GM18870 (cell line): ENCODE measurements around the gene ATP8B3.

Experiments
- ATAC-seq: cut with Tn5 transposase; IDR thresholded peaks from one replicate; pipeline ENCODE4 v1.9.1; 2021; ENCODE audit warnings: moderate library complexity; ENCODE audit not compliant: unreplicated experiment

Gene ATP8B3

DNA sequence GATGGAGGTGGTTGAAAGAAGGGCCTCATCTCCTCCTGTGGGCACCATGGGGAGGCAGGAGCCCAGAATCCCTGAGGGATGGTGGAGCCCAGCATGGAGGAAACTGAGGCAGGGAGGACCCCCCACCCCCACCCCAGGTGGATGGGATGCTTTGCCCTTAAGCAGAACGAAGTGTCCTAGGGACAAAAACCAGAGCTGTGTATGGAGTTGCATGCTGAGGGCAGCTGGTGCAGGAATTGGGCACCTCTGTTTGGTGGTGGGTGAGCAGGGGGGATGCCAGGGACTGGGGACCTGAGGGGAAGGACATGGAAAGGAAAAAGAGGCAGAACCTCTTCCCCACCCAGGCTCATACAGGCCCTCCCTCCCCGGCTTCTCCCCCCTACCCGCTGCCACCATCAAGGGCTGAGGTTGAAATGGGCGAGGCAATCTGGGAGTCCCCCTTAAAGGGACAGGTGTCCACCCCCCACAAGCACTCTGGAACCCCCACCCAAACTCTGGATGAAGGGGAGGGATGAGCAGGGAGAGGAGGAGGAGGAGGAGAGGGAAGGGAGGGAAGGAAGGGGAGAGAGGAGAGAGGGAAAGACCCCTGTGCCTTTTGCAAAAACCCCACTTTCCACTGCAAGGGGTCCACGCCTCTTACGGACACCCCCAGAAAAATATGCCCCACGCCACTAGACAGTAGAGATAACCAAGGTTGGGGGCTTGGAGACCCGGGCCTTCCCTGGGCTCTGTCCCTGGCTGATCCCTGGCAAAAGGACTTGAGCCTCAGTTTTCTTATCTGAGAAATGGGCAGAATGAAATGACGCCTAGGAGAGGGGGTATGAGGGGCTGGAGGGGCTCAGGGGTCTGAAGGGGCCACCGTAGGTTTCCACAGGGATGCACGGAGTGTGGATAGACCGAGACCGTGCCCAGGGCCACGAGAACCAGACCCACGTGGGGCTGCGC is 52.8 kb downstream of the ATP8B3 start:
- no peak for ATAC-seq

DNA sequence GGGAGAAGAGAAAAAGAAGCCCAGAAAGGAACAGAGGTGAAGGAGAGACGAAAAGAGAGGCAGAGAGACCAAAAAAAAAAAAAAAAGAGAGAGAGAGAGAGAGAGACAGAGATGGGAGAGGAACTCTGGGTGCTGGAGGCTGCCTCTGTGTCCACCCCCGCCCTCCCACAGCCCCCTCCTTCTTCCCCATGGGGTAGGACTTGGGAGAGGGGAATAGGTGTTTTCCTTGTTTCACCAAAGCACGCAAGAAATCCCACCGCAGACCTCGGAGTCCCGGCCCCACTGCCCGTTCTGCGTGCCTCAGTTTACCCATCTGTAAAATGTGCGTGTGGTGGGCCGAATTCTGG is 53.9 kb downstream of the ATP8B3 start:
- no peak for ATAC-seq

DNA sequence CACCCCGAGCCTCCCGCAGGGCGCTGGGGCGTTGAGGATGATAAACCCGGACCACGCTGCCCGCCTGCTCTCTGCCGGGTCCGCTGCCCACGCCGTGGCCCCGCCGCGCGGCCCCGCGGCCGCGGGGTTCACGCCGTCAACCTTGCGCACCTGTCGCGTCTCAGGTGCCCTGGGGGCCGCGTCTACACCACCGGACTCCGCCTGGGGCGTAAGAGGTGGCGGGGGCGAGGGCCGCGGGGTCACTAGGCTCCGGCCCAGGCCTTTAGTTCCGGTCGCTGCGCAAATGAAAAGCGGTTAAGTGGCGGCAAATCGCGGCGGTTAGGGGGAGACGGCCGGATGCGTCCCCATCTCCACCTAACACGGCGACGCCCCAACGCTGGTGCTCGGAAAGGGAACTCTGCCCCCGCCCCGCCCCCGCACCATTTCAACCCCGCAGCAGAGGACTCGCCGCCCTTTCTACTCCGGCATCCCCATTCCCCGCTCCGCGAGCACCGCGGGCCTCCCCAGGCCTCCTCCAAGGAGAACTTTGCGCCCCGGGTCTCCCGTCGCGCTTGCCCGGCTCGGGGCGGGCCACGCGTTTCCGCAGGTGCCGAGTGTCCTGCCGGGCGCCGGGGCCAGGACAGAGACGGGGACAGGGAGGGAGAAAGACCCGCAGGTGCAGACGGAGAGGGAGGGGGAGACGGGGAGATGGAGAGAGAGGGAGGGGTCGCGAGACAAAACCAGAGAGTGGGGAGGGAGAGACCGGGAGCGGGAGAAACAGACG is 54.4 kb downstream of the ATP8B3 start:
- no peak for ATAC-seq

DNA sequence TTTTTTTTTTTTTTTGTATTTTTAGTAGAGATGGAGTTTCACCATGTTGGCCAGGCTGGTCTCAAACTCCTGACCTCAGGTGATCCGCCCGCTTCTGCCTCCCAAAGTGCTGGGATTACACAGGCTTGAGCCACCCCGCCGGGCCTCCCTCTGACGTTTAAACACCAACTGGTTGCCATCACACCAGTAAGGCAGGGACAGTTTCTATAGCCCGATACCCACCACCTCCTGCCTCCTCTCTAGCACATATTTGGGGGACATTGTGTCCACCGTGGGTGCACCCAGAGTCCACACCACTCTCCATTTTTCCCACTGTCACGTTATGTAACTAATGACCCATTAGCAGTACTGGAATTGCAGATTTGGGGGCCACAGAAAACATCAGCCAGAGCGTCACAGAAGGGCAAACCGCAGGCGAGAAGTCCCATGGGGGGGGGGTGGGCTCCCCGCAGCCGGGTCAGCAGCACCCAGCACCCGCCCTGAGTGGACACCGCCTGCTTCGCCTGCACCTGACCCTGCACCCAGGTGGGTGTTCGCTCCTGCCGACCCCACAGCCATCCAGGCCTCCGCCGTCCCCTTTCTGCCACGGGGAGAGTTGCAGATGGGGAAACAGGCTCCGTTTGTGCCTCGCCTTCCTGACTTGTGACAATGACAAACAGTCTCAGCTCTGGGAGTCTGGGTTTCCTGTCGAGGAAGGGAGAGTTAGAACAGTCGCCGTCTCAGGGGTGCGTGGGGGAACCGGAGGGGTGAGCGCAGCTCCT is 55.2 kb downstream of the ATP8B3 start:
- ATAC-seq, result no peak

DNA sequence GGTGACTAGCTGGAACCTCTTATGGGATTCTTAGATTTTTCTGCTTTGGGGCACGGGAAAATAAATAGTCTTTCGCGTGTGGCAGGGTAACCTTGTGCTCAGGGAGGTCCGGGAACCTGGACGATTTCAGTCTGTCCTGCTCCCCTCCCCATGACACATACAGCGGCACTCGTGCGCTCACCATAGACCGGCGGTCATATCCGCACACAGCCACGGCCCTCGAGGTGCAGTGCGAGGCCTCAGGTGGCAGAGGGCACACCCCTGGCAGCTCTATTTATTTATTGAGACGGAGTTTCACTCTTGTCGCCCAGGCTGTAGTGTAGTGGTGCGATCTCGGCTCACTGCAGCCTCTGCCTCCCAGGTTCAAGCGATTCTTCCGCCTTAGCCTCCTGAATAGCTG is 55.8 kb downstream of the ATP8B3 start:
- no peak for ATAC-seq

DNA sequence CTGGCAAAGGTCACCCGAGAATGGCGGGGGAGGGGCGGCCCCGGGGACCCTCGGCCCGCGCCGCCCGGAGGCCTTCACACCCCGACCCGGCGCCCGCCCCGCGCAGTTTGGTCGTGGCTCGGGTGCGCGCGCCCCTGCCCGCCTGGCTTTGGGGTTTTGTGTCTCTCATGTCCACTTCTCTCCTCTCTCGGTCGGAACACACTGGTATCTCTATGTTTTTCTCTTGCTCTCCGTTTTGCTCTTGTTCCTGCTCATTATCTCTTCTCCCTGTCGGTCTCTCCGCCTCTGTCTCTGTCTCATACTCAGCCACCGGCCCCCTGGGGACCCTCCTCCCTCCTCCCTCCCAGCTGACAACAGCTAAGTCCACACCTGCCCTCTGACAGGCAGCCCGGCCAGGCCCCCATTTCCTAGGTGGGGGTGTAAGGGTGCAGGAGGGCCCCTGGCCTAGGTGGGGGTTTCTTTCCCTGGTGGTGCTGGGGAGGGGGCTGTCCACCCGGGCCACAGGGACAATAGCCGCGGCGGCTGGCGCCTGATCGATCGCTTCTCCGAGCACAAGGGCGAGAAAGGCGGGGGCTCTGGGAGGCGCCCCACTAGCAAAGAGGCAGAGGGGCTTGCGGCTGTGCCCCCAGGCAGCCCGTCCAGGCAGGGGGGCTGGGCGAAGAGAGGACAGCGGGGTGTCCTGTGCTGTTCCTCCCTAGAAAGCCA is 56.5 kb downstream of the ATP8B3 start:
- no peak for ATAC-seq

DNA sequence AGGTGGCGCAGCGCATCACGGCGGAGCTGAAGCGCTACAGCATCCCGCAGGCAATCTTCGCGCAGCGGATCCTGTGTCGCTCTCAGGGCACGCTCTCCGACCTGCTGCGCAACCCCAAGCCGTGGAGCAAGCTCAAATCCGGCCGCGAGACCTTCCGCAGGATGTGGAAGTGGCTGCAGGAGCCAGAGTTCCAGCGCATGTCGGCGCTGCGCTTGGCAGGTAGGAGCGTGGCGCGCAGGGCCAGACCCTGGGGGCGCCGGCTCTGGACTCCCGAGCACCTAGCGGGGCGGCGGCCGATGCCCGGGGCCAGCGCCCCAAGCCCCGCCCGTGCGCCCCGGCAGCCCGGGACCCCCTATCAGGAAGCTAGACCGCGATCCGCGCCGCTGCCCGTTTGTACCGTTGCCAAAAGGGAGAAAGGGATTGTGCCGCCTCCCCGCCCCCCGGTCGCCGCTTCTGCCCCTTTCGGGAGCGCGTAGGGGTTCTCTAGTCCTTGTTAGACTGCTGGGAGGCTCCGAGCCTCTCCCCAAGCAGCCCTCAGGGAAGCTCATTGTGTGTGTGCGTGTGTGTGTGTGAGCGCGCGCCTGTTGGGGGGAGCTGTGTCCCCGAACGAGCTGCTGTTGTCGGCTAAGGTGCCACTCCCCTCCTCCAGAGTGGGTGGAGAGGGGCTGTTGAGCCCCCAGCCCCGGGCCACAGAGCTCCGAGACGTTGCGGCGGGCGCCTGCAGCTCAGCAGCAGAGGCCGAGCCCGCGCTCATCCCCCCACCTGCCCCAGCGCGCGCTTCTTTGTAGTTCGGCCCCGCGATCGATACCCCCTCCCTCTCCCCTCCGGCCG is 57.2 kb downstream of the ATP8B3 start:
- no peak for ATAC-seq

DNA sequence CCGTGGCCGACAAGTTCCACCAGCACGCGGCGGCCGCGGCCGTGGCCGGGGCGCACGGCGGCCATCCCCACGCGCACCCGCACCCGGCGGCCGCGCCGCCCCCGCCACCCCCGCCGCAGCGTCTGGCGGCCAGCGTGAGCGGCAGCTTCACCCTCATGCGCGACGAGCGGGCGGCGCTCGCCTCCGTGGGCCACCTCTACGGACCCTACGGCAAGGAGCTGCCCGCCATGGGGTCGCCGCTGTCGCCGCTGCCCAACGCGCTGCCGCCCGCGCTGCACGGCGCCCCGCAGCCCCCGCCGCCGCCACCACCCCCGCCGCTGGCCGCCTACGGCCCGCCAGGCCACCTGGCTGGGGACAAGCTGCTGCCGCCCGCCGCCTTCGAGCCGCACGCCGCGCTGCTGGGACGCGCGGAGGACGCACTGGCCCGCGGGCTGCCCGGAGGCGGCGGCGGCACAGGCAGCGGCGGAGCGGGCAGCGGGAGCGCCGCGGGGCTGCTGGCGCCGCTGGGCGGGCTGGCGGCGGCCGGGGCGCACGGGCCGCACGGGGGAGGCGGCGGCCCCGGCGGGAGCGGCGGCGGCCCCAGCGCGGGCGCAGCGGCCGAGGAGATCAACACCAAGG is 57.9 kb downstream of the ATP8B3 start:
- ATAC-seq, result no peak

DNA sequence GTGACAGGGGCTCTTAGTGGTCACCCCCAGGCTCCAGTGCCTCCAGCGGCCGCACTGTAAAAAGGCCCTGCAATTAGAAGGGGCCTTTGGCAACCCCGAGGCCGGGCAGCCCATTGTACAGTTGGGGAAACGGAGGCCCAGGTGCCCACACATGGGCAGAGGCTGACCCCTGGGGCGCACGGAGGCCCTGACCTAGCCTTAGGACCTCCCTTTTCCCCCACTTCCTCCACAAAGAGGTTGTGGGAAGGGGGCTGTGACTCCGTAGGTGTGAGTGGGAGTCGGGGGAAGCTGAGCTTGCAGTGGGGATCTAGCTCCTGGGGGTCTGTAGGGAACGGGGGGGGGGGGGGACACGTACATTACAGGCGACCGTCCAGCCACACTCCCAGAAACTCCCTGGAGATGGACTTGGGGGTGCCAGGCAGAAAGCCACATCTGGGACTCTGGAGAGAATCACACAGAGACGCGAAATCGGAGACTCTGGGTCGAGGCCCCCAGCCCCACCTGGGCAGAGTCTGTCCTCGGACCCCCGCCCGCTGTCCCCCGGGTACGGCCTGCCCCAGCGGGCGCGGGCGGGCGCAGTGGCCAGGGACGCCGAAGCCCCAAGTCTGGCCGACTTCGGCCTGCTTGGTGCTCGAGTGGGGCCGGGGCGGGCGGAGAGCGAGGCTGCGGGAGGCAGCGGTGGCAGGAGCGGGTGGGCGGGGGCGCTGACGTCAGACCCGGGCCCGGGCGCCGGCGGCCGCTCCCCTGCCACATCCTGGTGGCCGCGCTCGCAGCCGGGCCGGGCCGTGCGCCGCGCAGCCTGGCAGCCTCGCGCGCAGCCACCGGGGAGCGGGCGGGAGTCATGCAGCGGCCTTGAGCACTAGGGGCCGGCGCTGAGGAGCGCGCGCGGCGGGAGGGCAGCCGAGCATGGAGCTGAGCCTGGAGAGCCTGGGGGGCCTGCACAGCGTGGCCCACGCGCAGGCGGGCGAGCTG is 59.0 kb downstream of the ATP8B3 start, which contains the start of gene ONECUT3:
Gene ONECUT3 (plus strand): TSS at position 750 of the 972 bp plus-strand sequence. CDS start 157 bp downstream, at position 907.
- ATAC-seq, result no peak

DNA sequence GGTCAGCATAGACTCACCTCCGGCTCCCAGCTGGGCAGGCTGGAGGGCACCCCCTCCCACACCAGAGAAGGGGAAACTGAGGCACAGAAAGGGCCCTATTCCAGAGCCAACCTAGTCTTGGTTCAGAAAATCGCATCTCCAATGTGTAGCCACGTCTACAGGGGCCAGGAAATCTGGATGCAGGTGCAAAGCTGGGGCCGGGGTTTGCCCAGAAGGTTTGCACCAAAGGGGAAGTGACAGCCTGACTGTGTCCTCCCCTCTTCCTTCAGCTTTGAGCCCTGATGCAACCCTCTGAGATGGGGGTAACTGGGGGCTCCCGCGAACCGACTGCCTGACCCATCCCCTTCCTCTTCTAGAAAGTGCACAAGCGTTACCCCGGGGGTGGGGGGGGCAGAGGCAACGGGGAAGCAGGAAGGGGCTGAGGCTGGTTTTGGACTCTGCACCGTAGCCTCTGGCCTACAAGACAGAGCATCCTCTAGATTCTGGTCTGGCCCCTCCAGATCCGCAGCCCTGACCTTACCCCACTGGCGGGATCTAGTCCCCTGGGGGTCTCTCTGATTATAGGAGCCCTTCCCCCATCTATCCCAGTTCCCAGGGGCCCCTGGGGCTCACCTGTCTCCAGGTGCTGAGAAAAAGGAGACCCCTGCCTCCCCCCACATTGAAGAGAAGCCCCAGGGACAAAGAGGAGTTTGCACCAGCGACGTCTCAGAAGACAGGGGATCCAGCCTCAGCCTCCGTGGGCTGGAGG is 59.9 kb downstream of the ATP8B3 start:
- no peak for ATAC-seq

DNA sequence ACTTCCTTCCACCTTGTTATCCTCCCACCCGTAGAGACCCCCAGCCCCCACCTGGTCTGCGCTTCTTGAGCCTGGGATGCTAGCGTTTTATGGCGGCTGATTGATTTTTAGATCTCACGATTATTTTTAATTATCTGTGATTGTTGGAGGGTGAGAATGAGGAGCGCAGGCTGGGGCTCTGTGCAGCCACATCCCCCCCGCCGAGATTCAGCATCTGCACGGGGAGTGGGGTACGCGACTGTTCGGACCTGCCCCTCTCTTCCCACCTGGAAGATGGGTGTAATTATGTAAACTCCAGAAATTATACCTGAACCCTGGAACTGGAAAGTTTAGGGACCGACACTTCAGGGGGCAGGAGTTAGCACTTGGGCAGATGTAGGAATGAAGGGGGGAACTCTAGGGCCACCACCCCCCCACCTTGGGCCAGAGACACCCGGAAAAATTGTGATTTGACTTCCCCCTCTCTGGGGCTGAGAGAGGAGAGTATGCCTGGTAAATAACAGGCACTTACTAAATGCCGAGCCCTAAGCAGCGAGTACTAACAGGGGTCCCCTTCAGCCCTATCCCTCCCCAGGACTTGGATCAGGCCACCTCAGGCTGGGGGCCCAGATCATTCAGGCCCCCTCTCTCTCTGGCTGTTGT is 60.6 kb downstream of the ATP8B3 start:
- ATAC-seq, result no peak

DNA sequence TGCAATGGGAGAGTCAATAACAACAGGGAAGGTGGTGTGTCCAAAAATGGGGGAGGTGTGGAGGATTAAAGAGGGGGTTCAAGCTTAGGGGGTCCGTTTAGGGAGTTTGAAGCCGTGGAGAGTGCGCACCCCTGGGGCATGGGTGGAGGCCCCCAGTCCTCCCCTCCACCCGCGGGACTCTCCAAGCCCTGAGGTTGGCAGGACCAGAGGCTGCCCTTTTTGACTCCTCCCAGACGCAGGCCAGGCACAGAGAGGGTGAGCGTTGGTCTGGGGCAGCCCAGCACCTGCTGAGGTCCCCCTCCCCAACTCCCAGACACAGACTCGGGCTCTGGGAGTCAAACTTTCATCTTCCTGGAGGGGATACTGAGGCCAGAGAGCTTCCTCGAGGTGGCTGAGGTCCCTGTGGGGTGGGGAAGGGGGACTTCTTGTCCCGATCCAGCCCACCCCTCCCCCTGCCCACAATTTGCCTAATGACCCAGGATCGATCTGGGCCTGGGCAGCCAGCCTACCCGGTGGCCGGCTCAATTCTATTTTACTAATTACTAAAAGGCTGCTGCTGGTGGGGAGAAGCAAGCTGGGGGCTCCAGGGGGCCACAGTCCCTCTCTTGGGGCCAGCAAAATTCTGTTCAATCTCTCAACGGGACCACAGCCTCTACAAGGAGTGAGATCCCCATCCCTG is 61.6 kb downstream of the ATP8B3 start:
- no peak for ATAC-seq

DNA sequence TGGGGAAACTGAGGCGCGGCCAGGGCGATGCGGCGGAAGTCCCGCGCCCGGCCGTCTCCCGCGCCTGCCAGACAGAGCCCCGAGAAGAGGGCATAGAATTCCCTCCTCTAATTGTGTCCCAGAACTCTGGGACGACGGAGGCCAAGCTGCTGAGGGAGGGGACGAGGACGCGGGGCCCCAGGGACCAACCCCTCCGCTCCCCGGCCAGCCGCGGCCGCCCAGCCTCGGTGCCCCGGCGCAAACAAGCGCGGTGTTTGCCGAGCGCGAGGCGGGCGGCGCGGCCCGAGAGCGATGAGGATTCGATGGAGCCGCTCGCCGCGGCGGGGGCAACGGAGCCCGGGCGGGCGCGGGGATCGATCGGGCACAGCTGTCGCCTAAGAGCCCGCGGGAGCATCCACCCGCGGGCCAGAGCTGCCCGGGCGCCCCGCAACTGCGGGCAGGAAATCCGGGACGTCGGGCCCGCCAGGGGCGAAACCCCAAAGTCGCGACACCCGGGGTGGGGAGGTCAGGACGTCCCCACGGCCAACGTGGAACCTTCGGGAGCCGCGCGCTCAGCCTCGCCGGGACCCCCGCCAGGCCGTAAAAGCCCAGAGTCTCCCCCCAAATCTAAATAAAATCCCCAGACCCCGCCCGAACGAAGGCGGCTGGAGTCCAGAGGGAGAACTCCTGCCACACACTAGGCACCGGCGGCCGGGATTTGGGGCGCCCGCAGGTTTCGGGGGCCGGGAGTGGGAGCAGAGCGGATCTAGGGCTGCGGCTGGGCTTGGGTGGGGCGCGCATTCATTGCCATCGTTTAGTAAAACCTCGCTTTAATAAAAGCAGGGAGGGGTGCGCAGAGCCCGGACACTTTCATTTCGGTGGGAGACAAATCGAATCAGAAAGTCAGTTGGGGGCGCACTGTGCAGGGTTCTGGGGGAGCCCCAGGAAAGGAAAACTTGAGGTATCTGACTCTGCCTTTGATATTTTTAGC is 62.4 kb downstream of the ATP8B3 start:
- ATAC-seq, result no peak

DNA sequence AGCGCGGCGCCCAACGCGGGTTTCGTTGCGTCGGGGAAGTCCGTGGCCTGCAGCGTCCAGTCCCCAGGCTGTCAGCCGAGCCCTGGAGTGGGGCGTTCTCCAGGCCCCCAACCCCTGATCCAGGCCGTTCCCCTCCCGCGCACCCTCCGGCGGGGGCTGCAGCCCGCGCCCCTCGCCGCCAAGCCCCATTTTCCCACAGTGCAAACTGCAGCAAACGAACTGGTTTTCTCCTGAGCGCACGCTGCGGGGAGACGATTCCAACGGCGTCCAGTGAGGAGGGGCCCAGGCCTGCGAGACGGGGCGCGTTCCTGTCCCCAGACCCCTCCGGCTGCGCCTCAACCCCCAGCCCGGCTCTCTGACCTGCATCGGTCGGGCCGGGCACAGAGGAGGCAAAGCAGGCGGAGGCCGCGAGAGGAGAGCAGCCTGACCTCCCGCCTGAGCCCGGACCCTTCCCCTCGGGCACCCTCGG is 63.2 kb downstream of the ATP8B3 start:
- ATAC-seq, result no peak
